GM12873 (cell line): ENCODE measurements around the gene SHF.

Experiments
- TF ChIP-seq, protein P1 (sequence below): IDR thresholded peaks from 2 replicates; pipeline ENCODE4 v1.5.1; 2012; ENCODE audit warnings: low read depth, mild to moderate bottlenecking, moderate library complexity, low read length, control low read depth; ENCODE audit not compliant: insufficient read depth; ENCODE audit errors: missing control alignments

The SHF gene

DNA sequence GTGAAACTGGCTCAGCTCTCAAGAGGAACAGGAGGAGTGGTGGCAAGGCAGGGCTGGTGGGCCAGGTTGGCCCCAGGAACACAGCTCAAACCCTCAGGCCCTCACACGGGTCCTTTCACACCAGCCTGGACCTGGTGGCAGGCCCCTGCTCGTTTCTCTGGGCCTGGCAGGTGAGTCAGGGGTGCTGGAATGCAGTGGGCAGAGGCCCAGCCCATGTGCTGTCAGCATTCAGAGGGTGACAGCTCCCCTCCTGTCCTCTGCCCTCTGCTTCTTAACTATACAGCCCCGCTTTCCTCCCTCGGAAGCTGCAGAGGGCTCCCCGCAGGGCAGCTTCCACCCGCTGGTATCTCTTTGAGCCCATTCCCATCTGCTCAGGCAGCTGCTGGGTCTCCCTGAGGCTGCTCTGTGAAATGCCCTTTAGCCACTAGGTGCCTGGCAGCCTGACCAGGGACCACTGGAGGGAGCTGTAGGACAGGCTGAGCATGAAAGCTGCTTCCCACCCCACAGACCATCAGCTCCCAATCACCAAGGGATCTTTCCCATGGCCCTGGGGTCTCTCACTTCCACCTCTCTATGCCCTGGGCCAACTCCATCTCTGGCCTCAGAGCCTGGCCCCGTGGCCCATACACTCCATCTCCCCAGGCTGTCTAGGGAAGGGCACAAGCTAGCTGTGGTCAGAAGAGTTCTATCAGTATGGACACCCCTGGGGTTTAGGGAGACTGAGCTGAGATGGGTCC, 24.8 kb downstream of the SHF start:
- TF ChIP-seq, protein P1, sequence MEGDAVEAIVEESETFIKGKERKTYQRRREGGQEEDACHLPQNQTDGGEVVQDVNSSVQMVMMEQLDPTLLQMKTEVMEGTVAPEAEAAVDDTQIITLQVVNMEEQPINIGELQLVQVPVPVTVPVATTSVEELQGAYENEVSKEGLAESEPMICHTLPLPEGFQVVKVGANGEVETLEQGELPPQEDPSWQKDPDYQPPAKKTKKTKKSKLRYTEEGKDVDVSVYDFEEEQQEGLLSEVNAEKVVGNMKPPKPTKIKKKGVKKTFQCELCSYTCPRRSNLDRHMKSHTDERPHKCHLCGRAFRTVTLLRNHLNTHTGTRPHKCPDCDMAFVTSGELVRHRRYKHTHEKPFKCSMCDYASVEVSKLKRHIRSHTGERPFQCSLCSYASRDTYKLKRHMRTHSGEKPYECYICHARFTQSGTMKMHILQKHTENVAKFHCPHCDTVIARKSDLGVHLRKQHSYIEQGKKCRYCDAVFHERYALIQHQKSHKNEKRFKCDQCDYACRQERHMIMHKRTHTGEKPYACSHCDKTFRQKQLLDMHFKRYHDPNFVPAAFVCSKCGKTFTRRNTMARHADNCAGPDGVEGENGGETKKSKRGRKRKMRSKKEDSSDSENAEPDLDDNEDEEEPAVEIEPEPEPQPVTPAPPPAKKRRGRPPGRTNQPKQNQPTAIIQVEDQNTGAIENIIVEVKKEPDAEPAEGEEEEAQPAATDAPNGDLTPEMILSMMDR, result peak; percentile 96

DNA sequence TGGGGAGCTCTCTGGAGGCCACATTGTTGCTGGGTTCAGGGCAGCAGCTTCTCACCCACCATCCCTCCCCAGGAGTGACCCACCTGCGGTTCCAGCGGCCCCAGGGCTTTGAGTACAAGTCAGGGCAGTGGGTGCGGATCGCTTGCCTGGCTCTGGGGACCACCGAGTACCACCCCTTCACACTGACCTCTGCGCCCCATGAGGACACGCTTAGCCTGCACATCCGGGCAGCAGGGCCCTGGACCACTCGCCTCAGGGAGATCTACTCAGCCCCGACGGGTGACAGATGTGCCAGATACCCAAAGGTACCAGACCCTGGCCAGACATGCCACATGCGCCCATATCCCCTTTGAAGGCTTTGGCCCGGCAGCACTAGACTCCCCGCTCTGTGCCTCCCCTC, 26.1 kb downstream of the SHF start:
- TF ChIP-seq, protein P1, result no peak

DNA sequence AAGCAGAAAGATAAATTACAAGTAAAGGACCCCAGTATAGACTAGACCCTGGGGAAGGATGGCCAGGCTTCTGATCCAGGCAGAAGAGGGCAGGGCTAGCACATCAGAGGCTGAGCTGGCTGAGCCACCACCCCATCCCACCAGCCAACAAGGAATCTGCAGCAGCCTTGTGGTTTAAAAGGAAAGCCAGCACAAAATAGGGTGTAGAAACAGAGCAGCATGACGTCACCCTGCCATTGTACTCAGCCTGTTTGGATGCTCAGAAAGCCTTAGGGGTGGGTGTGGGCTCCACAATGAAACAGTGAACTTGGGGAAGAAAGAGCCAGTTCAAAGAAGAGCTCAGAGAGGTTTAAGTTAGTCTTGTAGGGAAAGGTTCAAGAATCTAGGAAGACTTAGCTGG, 29.8 kb downstream of the SHF start:
- TF ChIP-seq, protein P1, result no peak

DNA sequence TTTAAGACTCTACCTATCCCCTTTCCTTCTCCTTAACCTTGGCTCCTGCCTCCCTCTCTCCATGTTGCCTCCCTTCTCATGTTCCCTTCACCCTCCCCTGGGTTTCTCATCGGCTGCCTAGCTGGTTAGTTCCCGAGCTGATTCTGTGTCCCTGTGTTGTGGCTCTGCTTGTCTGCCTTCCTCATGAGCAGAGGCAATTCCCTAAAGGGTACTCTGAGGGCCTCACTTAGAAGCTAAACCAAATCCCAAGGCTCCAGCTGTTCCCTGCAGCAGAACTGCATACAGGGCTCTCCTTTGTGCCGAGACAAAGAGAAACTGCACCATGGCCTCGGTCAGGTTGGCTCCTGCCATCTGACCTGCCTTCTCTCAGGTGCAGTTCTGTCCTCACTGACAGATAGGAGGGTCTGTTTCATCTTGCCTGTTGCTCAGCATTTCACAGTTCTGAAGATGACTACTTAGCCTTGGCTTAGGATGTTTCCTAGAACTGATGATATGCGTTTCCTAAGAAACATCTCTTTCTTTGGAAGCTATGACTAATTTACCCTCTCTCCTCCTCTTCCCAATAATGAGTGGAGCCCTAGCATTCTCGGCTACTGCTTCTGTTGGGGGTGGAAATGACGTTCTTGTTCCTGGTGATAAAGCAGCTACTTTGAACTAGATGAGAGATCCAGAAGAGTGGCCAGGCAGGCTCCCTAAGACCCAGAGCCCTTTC, 30.9 kb downstream of the SHF start:
- TF ChIP-seq, protein P1, result no peak

DNA sequence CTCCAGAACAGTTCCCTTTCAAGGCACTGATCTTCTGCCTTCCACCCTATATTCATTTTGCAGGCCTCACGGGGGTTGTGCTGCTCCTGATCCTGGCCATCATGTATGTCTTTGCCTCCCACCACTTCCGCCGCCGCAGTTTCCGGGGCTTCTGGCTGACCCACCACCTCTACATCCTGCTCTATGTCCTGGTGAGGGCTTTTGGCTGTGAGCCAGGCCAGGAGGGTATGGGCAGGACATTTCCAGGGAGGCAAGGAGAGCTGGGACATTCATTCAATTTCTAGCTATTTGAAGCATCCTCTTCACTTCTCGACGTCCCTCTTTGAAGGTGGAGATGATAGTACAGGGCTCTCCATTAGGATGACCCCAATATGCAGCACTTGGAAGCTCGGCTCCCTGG, 32.0 kb downstream of the SHF start:
- TF ChIP-seq, protein P1, result no peak

DNA sequence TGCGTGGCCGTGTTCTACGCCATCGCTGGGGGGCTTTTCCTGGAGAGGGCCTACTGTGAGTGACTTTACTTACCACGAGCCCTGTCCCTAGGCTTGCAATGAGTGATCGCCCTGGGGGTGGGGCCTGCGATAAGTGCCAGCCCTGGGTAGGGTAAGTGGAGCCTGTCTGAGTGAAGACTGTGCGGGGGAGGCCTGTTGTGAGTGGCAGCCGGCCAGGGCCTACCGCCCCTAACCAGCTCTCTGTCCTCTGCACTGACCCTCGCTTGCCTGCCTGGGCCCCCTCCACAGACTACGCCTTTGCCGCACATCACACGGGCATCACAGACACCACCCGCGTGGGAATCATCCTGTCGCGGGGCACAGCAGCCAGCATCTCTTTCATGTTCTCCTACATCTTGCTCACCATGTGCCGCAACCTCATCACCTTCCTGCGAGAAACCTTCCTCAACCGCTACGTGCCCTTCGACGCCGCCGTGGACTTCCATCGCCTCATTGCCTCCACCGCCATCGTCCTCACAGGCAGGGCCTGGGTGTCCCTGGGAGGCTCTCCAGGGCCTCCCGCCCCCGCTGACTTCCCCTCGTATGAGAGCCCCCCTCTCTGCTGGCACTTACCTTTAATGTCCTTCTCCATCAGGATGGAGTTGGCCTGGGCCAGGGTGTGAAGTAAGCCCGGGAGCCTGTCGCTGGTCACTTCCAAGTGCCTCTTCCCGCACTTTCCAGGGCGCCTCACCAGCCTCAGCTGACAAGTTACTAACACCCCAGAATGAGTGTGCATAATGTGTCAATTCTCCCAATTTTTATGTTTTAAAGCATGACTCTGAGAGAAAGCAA, 35.6 kb downstream of the SHF start:
- TF ChIP-seq, protein P1, result no peak

DNA sequence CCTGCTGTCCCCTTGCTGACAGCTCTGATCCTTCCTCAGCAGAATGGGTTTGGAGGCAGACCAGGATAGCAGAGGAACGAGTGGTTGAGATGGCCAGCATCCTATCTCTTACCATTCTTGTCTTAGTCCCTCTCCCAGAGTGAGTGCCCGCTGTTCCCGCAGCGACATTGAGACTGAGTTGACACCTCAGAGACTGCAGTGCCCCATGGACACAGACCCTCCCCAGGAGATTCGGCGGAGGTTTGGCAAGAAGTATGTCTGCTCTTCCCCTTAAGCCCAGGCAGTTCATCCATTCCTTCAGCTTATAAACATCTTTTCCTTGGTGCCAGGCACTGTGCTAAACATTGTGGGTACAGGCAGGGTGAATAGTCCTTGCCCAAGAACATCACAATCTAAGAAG, 36.8 kb downstream of the SHF start:
- TF ChIP-seq, protein P1, result no peak
